Measurements from ENCODE around the gene NCKAP5.

Gene NCKAP5

DNA sequence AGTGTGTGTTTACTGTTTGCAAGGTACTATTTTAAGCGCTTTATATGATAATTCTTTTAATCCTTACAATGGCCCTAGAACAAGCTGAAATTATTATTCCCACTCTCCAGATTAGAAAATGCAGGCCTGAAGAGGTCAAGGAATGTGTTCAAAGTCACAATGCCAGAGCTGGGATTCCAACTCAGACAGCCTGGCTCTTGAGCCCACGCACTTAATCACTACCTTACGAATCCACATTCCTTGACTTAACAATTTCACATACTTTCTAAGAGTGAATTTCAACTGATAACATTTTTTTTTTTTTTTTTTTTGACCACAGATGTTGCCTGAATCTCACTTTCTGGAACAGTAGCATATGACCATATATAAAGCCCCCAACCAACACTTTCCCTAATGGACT is 400.3 kb downstream of the NCKAP5 start:
- Histone ChIP-seq H3K9ac (ENCODE audit: low read depth in 1 of 2, low read length in 2 of 2) (no peak overlapping the region), H3K9me3 (ENCODE audit: control insufficient read depth in 2 of 2, low read length in 2 of 2) (no peaks in the 10 kb centered on the region), H3K4me1 (ENCODE audit: control insufficient read depth in 2 of 2, insufficient read depth in 2 of 2, low read length in 2 of 2) (no peaks in the 10 kb centered on the region), H3K4me3 (ENCODE audit: low read length in 2 of 2) (no peak overlapping the region), H3K27ac (ENCODE audit: low read depth in 2 of 2, low read length in 2 of 2) (no peak overlapping the region), H3K36me3 (ENCODE audit: control insufficient read depth in 2 of 2, insufficient read depth in 2 of 2, low read length in 2 of 2) (no peaks in the 10 kb centered on the region), H3K27me3 (ENCODE audit: control insufficient read depth in 2 of 2, insufficient read depth in 2 of 2, low read length in 2 of 2) (no peaks in the 10 kb centered on the region)

DNA sequence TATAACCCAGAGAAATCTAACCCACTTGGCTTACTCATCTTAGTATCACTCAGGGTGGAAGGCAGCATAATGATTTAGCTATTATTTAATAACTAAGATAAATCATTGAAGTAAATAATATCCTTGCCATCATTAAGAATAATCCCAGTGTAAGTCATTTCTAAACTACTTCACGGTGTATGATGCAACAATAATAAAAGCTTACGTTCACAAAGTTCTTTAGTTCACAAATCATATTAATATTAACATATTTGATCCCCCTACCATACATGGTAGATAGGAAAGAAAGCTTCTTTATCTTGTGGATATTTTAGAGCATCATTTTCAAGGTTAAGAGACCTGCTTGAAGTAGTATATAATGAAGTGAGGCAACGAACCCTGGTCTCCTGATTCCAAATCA is 401.0 kb downstream of the NCKAP5 start:
- no peak overlapping the region for H3K27ac ChIP-seq (ENCODE audit: low read depth in 2 of 2, low read length in 2 of 2)
- no peaks in the 10 kb centered on the region for H3K36me3 ChIP-seq (ENCODE audit: control insufficient read depth in 2 of 2, insufficient read depth in 2 of 2, low read length in 2 of 2)
- no peak overlapping the region for H3K4me3 ChIP-seq (ENCODE audit: low read length in 2 of 2)
- H3K9me3 ChIP-seq (ENCODE audit: control insufficient read depth in 2 of 2, low read length in 2 of 2), result no peaks in the 10 kb centered on the region
- no peak overlapping the region for H3K9ac ChIP-seq (ENCODE audit: low read depth in 1 of 2, low read length in 2 of 2)
- H3K4me1 ChIP-seq (ENCODE audit: control insufficient read depth in 2 of 2, insufficient read depth in 2 of 2, low read length in 2 of 2), result no peaks in the 10 kb centered on the region
- H3K27me3 ChIP-seq (ENCODE audit: control insufficient read depth in 2 of 2, insufficient read depth in 2 of 2, low read length in 2 of 2), result no peaks in the 10 kb centered on the region

DNA sequence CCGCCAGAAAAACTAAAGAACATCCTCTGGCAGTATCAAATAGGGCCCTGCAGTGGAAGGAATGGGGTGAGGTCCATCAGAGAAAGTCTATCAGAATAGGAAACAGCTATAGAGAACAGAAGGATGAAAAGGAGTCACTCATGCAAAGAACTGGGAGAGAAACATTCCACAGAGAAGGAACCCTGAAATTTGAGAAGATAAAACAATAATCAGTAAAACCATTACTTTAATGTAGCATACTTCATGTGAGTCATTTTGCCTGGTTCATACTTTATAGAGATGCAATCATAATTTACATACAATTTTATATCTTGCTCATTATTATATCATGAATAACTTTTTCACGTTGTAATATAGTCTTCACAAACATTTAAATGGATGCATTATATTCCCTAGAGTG is 402.2 kb downstream of the NCKAP5 start:
- H3K4me1 ChIP-seq (ENCODE audit: control insufficient read depth in 2 of 2, insufficient read depth in 2 of 2, low read length in 2 of 2), result no peaks in the 10 kb centered on the region
- H3K27ac ChIP-seq (ENCODE audit: low read depth in 2 of 2, low read length in 2 of 2), result no peak overlapping the region
- H3K27me3 ChIP-seq (ENCODE audit: control insufficient read depth in 2 of 2, insufficient read depth in 2 of 2, low read length in 2 of 2), result no peaks in the 10 kb centered on the region
- H3K9me3 ChIP-seq (ENCODE audit: control insufficient read depth in 2 of 2, low read length in 2 of 2), result no peaks in the 10 kb centered on the region
- H3K9ac ChIP-seq (ENCODE audit: low read depth in 1 of 2, low read length in 2 of 2), result no peak overlapping the region
- H3K36me3 ChIP-seq (ENCODE audit: control insufficient read depth in 2 of 2, insufficient read depth in 2 of 2, low read length in 2 of 2), result no peaks in the 10 kb centered on the region
- no peak overlapping the region for H3K4me3 ChIP-seq (ENCODE audit: low read length in 2 of 2)

DNA sequence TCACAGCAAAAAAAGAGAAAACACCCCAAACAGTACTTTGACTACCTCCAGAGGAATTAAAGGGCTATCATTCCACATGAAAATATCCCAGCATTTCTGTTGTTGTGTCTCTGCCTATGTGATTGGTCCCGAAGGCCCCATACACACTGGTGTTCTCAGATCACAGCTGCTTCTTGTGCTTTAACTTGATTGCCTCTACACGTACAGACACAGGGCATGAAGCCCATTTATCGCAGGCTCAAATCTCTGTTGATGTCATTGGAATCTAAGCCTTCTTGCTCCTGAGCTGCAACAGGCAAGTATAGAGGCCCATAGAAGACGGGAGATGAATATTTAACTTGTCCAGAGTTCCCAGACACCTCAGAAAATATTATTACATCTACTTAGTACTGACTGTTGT is 405.2 kb downstream of the NCKAP5 start:
- H3K27ac ChIP-seq (ENCODE audit: low read depth in 2 of 2, low read length in 2 of 2), result no peak overlapping the region
- H3K9ac ChIP-seq (ENCODE audit: low read depth in 1 of 2, low read length in 2 of 2), result no peak overlapping the region
- no peaks in the 10 kb centered on the region for H3K4me1 ChIP-seq (ENCODE audit: control insufficient read depth in 2 of 2, insufficient read depth in 2 of 2, low read length in 2 of 2)
- no peaks in the 10 kb centered on the region for H3K9me3 ChIP-seq (ENCODE audit: control insufficient read depth in 2 of 2, low read length in 2 of 2)
- no peaks in the 10 kb centered on the region for H3K27me3 ChIP-seq (ENCODE audit: control insufficient read depth in 2 of 2, insufficient read depth in 2 of 2, low read length in 2 of 2)
- no peak overlapping the region for H3K4me3 ChIP-seq (ENCODE audit: low read length in 2 of 2)
- H3K36me3 ChIP-seq (ENCODE audit: control insufficient read depth in 2 of 2, insufficient read depth in 2 of 2, low read length in 2 of 2), result no peaks in the 10 kb centered on the region

DNA sequence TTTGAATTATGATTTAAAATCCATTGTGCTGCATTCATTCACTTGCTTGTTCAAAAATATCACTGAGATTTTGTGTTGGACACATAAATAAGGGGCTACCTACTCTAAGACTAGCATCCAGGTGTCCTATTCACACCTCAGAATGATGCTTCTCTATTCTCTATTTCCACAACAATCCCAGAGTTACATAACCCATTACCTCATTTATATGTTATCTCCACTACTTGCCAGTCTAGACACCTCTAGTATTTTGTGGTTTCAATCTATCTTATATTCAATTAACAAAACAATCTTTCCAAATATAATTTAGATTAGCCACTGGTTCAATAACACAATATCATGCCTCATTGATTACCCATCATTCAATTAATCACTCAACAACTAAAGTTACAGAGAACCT is 409.8 kb downstream of the NCKAP5 start:
- H3K9ac ChIP-seq (ENCODE audit: low read depth in 1 of 2, low read length in 2 of 2), result no peak overlapping the region
- H3K27ac ChIP-seq (ENCODE audit: low read depth in 2 of 2, low read length in 2 of 2), result no peak overlapping the region
- H3K4me3 ChIP-seq (ENCODE audit: low read length in 2 of 2), result no peak overlapping the region
- H3K36me3 ChIP-seq (ENCODE audit: control insufficient read depth in 2 of 2, insufficient read depth in 2 of 2, low read length in 2 of 2), result no peaks in the 10 kb centered on the region
- H3K9me3 ChIP-seq (ENCODE audit: control insufficient read depth in 2 of 2, low read length in 2 of 2), result no peaks in the 10 kb centered on the region
- no peaks in the 10 kb centered on the region for H3K27me3 ChIP-seq (ENCODE audit: control insufficient read depth in 2 of 2, insufficient read depth in 2 of 2, low read length in 2 of 2)
- H3K4me1 ChIP-seq (ENCODE audit: control insufficient read depth in 2 of 2, insufficient read depth in 2 of 2, low read length in 2 of 2), result no peaks in the 10 kb centered on the region

DNA sequence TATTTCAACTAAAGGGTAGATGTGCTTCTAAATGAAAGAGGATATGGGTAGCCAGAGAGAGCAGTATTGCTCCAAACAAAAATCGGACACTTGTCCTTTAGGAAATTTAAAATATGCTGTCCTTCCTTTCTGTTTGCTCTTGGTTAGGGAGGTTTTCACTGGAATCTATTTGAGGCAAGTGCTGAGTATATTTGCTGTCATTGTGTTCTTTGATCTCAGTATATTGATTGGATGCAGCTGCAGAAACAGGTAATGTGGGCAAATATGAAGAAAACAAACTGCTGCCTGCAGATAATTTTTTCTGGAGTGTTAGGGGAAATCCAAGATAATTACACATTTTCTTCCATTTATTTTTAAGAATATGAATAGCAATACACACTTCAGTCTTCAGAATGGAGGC is 410.2 kb downstream of the NCKAP5 start:
- H3K4me1 ChIP-seq (ENCODE audit: control insufficient read depth in 2 of 2, insufficient read depth in 2 of 2, low read length in 2 of 2), result no peaks in the 10 kb centered on the region
- no peaks in the 10 kb centered on the region for H3K36me3 ChIP-seq (ENCODE audit: control insufficient read depth in 2 of 2, insufficient read depth in 2 of 2, low read length in 2 of 2)
- no peaks in the 10 kb centered on the region for H3K27me3 ChIP-seq (ENCODE audit: control insufficient read depth in 2 of 2, insufficient read depth in 2 of 2, low read length in 2 of 2)
- no peak overlapping the region for H3K4me3 ChIP-seq (ENCODE audit: low read length in 2 of 2)
- H3K9ac ChIP-seq (ENCODE audit: low read depth in 1 of 2, low read length in 2 of 2), result no peak overlapping the region
- no peaks in the 10 kb centered on the region for H3K9me3 ChIP-seq (ENCODE audit: control insufficient read depth in 2 of 2, low read length in 2 of 2)
- no peak overlapping the region for H3K27ac ChIP-seq (ENCODE audit: low read depth in 2 of 2, low read length in 2 of 2)

DNA sequence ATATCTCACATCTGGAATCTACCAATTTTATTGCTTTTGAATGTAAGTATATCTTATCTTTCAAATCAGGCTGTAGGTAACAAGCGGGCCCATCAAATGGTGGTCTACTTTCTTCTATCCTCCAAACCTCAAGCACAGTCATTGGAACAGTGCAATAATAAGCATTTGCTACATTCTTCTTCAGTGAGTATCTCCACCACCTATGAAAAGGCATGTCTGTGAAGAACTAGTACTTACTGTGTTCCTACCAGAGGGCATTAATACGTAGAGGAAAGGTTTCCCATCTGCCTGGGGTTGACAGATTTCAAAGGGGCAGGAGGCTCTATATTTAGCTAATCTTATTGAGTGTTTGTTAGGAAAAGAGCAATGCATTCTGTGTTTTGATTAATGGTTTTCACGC is 411.1 kb downstream of the NCKAP5 start:
- H3K27ac ChIP-seq (ENCODE audit: low read depth in 2 of 2, low read length in 2 of 2), result no peak overlapping the region
- no peaks in the 10 kb centered on the region for H3K4me1 ChIP-seq (ENCODE audit: control insufficient read depth in 2 of 2, insufficient read depth in 2 of 2, low read length in 2 of 2)
- H3K36me3 ChIP-seq (ENCODE audit: control insufficient read depth in 2 of 2, insufficient read depth in 2 of 2, low read length in 2 of 2), result no peaks in the 10 kb centered on the region
- no peak overlapping the region for H3K9ac ChIP-seq (ENCODE audit: low read depth in 1 of 2, low read length in 2 of 2)
- no peak overlapping the region for H3K4me3 ChIP-seq (ENCODE audit: low read length in 2 of 2)
- no peaks in the 10 kb centered on the region for H3K27me3 ChIP-seq (ENCODE audit: control insufficient read depth in 2 of 2, insufficient read depth in 2 of 2, low read length in 2 of 2)
- no peaks in the 10 kb centered on the region for H3K9me3 ChIP-seq (ENCODE audit: control insufficient read depth in 2 of 2, low read length in 2 of 2)

DNA sequence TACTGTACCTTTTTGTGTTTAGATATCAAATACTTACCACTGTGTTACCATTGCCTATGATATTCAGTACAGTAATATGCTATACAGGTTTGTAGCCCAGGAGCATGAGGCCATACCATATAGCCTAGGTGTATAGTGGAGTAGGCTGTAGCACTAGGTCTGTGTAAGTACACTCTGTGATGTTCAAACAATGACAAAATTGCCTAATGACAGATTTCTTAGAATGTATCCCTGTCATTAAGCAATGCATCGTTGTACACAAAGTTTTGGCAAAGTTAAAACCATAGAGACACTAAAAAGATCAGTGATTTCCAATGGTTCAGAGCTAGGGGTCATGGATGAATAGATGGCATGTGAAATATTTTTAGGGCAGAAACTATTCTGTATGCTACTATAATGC is 415.5 kb downstream of the NCKAP5 start:
- Histone ChIP-seq H3K27me3 (ENCODE audit: control insufficient read depth in 2 of 2, insufficient read depth in 2 of 2, low read length in 2 of 2) (no peaks in the 10 kb centered on the region), H3K4me3 (ENCODE audit: low read length in 2 of 2) (no peak overlapping the region), H3K4me1 (ENCODE audit: control insufficient read depth in 2 of 2, insufficient read depth in 2 of 2, low read length in 2 of 2) (no peaks in the 10 kb centered on the region), H3K9ac (ENCODE audit: low read depth in 1 of 2, low read length in 2 of 2) (no peak overlapping the region), H3K27ac (ENCODE audit: low read depth in 2 of 2, low read length in 2 of 2) (no peak overlapping the region), H3K9me3 (ENCODE audit: control insufficient read depth in 2 of 2, low read length in 2 of 2) (no peaks in the 10 kb centered on the region), H3K36me3 (ENCODE audit: control insufficient read depth in 2 of 2, insufficient read depth in 2 of 2, low read length in 2 of 2) (no peaks in the 10 kb centered on the region)

DNA sequence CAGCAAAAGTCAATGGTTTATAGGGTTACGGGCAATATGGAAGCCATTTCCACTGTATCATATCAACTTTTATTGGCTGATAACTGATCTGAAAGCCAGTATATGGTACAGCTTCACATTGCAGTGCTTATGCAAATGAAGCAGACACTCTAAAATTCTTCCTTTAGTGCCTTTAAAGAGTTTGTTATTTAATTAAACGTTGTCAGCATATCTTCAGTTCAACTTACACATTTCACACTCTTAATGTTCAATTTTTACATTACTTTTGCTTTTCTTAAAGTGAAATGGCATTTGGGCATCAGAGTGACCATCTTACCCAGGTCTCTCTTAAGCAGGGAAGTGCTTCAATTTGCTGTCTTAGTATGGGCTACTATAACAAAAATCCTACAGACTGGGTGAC is 420.1 kb downstream of the NCKAP5 start:
- Histone ChIP-seq H3K9ac (ENCODE audit: low read depth in 1 of 2, low read length in 2 of 2) (no peak overlapping the region), H3K4me1 (ENCODE audit: control insufficient read depth in 2 of 2, insufficient read depth in 2 of 2, low read length in 2 of 2) (no peaks in the 10 kb centered on the region), H3K9me3 (ENCODE audit: control insufficient read depth in 2 of 2, low read length in 2 of 2) (no peaks in the 10 kb centered on the region), H3K27me3 (ENCODE audit: control insufficient read depth in 2 of 2, insufficient read depth in 2 of 2, low read length in 2 of 2) (no peaks in the 10 kb centered on the region), H3K27ac (ENCODE audit: low read depth in 2 of 2, low read length in 2 of 2) (no peak overlapping the region), H3K4me3 (ENCODE audit: low read length in 2 of 2) (no peak overlapping the region), H3K36me3 (ENCODE audit: control insufficient read depth in 2 of 2, insufficient read depth in 2 of 2, low read length in 2 of 2) (no peaks in the 10 kb centered on the region)

DNA sequence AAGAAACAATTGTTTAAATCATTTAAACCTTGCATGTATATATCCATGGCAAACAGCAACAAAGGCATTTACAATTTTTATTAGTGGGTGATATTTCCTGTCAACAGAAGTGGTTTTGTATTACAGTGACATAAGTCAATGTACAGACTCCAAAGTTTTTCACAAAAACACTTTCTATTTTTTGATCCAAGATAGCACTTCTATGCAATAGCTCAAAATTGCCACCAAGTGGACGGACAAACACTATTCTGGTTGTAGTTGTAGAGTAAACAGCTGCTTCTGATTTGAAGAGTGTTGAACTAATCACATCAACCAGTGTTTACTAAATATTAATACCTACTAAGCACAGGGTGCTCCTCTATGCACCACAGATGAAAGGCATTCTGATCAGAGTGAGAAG is 421.4 kb downstream of the NCKAP5 start:
- no peaks in the 10 kb centered on the region for H3K9me3 ChIP-seq (ENCODE audit: control insufficient read depth in 2 of 2, low read length in 2 of 2)
- no peaks in the 10 kb centered on the region for H3K4me1 ChIP-seq (ENCODE audit: control insufficient read depth in 2 of 2, insufficient read depth in 2 of 2, low read length in 2 of 2)
- H3K4me3 ChIP-seq (ENCODE audit: low read length in 2 of 2), result no peak overlapping the region
- H3K9ac ChIP-seq (ENCODE audit: low read depth in 1 of 2, low read length in 2 of 2), result no peak overlapping the region
- H3K27ac ChIP-seq (ENCODE audit: low read depth in 2 of 2, low read length in 2 of 2), result no peak overlapping the region
- no peaks in the 10 kb centered on the region for H3K27me3 ChIP-seq (ENCODE audit: control insufficient read depth in 2 of 2, insufficient read depth in 2 of 2, low read length in 2 of 2)
- H3K36me3 ChIP-seq (ENCODE audit: control insufficient read depth in 2 of 2, insufficient read depth in 2 of 2, low read length in 2 of 2), result no peaks in the 10 kb centered on the region

DNA sequence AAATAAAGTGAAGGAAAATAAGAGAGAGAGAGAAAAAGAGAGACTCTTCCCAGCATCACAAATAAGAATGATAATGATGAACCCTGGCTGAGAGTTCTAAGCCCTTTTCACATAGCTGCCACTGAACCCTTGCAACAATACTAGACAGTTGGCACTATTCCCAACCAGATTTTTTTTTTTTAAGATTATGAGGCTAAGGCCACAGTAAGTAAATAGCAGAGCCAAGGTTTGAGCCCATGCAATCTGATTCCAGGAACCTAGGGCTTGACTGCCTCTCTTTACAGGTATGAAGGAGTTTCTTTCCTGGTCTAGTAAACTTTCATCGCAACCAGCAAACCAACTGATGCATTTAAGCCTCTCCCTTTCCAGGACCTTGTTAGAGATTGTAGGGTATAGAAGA is 424.6 kb downstream of the NCKAP5 start:
- H3K4me3 ChIP-seq (ENCODE audit: low read length in 2 of 2), result no peak overlapping the region
- H3K36me3 ChIP-seq (ENCODE audit: control insufficient read depth in 2 of 2, insufficient read depth in 2 of 2, low read length in 2 of 2), result no peaks in the 10 kb centered on the region
- no peaks in the 10 kb centered on the region for H3K4me1 ChIP-seq (ENCODE audit: control insufficient read depth in 2 of 2, insufficient read depth in 2 of 2, low read length in 2 of 2)
- no peak overlapping the region for H3K9ac ChIP-seq (ENCODE audit: low read depth in 1 of 2, low read length in 2 of 2)
- no peak overlapping the region for H3K27ac ChIP-seq (ENCODE audit: low read depth in 2 of 2, low read length in 2 of 2)
- H3K9me3 ChIP-seq (ENCODE audit: control insufficient read depth in 2 of 2, low read length in 2 of 2), result no peaks in the 10 kb centered on the region
- H3K27me3 ChIP-seq (ENCODE audit: control insufficient read depth in 2 of 2, insufficient read depth in 2 of 2, low read length in 2 of 2), result no peaks in the 10 kb centered on the region
